Keratinocyte (primary cell): Measurements from ENCODE around the gene MPC1.

Source experiments
- CTCF ChIP-seq, 3 experiments: IDR thresholded peaks in 1 of 3; conservative IDR thresholded peaks in 1 of 3; optimal IDR thresholded peaks in 1 of 3; 2 replicates in 2 of 3; 3 replicates in 1 of 3; pipeline versions ENCODE3 to v1.5.1; 2011; ENCODE audit warnings: low read length in 3 of 3, mild to moderate bottlenecking in 3 of 3, moderate library complexity in 2 of 3, control low read depth in 1 of 3, inconsistent platforms in 1 of 3; ENCODE audit not compliant: insufficient read depth in 2 of 3; ENCODE audit errors: extremely low read depth in 1 of 3
- EZH2 ChIP-seq: IDR thresholded peaks from one replicate; pipeline ENCODE4 v1.6.1; 2012; ENCODE audit warnings: inconsistent platforms, mild to moderate bottlenecking, low read length, moderate library complexity

DNA sequence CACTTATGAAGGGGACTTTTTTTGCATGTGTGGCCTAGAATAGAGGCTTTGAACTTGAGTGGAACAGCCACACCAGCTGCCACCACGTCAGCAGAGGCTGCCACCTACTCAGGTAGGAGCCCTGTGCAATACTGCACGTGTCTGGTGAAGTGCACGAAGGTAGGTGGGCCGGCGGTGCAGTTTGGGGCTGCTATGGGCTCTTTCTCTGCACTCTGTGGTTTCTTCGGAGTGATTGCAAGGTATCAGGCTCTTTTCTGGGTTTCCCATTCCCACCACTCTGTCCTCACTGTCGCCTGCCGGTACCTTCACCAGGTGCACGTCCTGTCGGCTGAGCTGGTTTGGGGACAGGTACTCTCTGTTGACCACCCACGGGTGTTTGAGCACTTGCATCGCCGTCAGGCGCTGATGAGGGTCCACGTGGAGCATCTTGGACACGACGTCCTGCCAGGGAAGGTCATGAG is 30.8 kb upstream of the MPC1 start:
- TF ChIP-seq EZH2 (no peak), CTCF (optimal IDR thresholded peaks at IDR 0.05 in 1 of 3, IDR thresholded peaks at IDR 0.05 in 1 of 3, conservative IDR thresholded peaks at IDR 0.05 in 1 of 3; ENCODE audit: extremely low read depth in 1 of 3, insufficient read depth in 2 of 3, low read length in 3 of 3) (no peak)
